Mucosa of rectum (tissue), 2 donors: Measurements from ENCODE around the gene YIPF7.

Experiments used
- H3K27ac ChIP-seq, 2 donors: one replicate each; pipeline ENCODE4 v1.7.0; 2013; ENCODE audit warnings: inconsistent platforms in 2 of 2, low read depth in 2 of 2, low read length in 2 of 2
- H3K27me3 ChIP-seq, 2 donors: one replicate each; pipeline ENCODE4 v1.7.0; 2013; ENCODE audit warnings: low read length in 2 of 2; ENCODE audit not compliant: control insufficient read depth in 2 of 2, insufficient read depth in 2 of 2
- H3K36me3 ChIP-seq, 2 donors: one replicate each; pipeline ENCODE4 v1.7.0; 2013; ENCODE audit warnings: low read length in 2 of 2; ENCODE audit not compliant: control insufficient read depth in 2 of 2, insufficient read depth in 2 of 2
- H3K4me1 ChIP-seq, 2 donors: one replicate each; pipeline ENCODE4 v1.7.0; 2013; ENCODE audit warnings: low read length in 2 of 2, mild to moderate bottlenecking in 1 of 2; ENCODE audit not compliant: control insufficient read depth in 2 of 2, insufficient read depth in 2 of 2
- H3K4me3 ChIP-seq, 2 donors: one replicate each; pipeline ENCODE4 v1.7.0; 2013; ENCODE audit warnings: low read length in 2 of 2
- H3K9ac ChIP-seq, 2 donors: one replicate each; pipeline ENCODE4 v1.7.0; 2013; ENCODE audit warnings: low read length in 2 of 2, low read depth in 1 of 2, mild to moderate bottlenecking in 1 of 2
- H3K9me3 ChIP-seq, 2 donors: one replicate each; pipeline ENCODE4 v1.7.0; 2013; ENCODE audit warnings: low read length in 2 of 2; ENCODE audit not compliant: control insufficient read depth in 2 of 2
- donor health status: healthy.
- donor health status: Normal muscosa, but diverticular disease.

The YIPF7 gene

GRCh38 chr4:44651425-44651824 lies at the start of gene YIPF7:
TSS of gene YIPF7 (minus strand) at chr4:44651625. CDS start at chr4:44650100, 1,525 bp downstream.
- Histone ChIP-seq H3K27ac (no peak within 1 kb of the TSS), H3K36me3 (no peaks in the 10 kb centered on the region)

GRCh38 chr4:44701037-44701436 lies 49.6 kb upstream of the YIPF7 start:
- H3K9me3 ChIP-seq = no peaks in the 10 kb centered on the region
- H3K4me1 ChIP-seq = no peaks in the 10 kb centered on the region
- no peak overlapping the region for H3K9ac ChIP-seq
- peaks cover 30 to 38% of the 10 kb centered on the region in 2 donors for H3K36me3 ChIP-seq
- no peaks in the 10 kb centered on the region for H3K27me3 ChIP-seq
- H3K27ac ChIP-seq = no peak overlapping the region
- no peak overlapping the region for H3K4me3 ChIP-seq

More at GRCh38 chr4:44651425-44651824, at the start of gene YIPF7:
- Histone ChIP-seq H3K9ac (no peak within 1 kb of the TSS), H3K9me3 (no peaks in the 10 kb centered on the region), H3K27me3 (no peaks in the 10 kb centered on the region), H3K4me3 (no peak within 1 kb of the TSS), H3K4me1 (no peaks in the 10 kb centered on the region)

GRCh38 chr4:44700427-44700826 lies 49.0 kb upstream of the YIPF7 start:
- H3K9me3 ChIP-seq = no peaks in the 10 kb centered on the region
- no peaks in the 10 kb centered on the region for H3K27me3 ChIP-seq
- no peak overlapping the region for H3K9ac ChIP-seq
- H3K27ac ChIP-seq = no peak overlapping the region
- H3K36me3 ChIP-seq = peaks cover 32 to 39% of the 10 kb centered on the region in 2 donors
- H3K4me1 ChIP-seq = no peaks in the 10 kb centered on the region
- H3K4me3 ChIP-seq = no peak overlapping the region

- Histone ChIP-seq H3K27ac (no peak overlapping the region), H3K27me3 (no peaks in the 10 kb centered on the region), H3K9ac (no peak overlapping the region), H3K4me3 (no peak overlapping the region), H3K4me1 (peaks cover 0 to 6% of the 10 kb centered on the region in 2 donors), H3K36me3 (peaks cover 36 to 51% of the 10 kb centered on the region in 2 donors), H3K9me3 (no peaks in the 10 kb centered on the region)
Measured at GRCh38 chr4:44684648-44685047, 33.2 kb upstream of the YIPF7 start.

GRCh38 chr4:44679060-44679459 lies 27.6 kb upstream of the YIPF7 start:
- peak overlapping the region; percentile 94 to 95 for H3K9ac ChIP-seq
- H3K9me3 ChIP-seq = no peaks in the 10 kb centered on the region
- H3K27ac ChIP-seq = peak overlapping the region; percentile 89
- peaks cover 6 to 8% of the 10 kb centered on the region in 2 donors for H3K4me1 ChIP-seq
- H3K36me3 ChIP-seq = peaks cover 7 to 17% of the 10 kb centered on the region in 2 donors
- H3K4me3 ChIP-seq = peak overlapping the region; percentile 95 to 99
- H3K27me3 ChIP-seq = no peaks in the 10 kb centered on the region

GRCh38 chr4:44678094-44679041 lies 26.9 kb upstream of the YIPF7 start, which contains the start of gene GUF1:
TSS of gene GUF1 (plus strand) at chr4:44678420. CDS start at chr4:44678623, 203 bp downstream.
- H3K27me3 ChIP-seq = no peaks in the 10 kb centered on the region
- no peaks in the 10 kb centered on the region for H3K9me3 ChIP-seq
- H3K27ac ChIP-seq = peak within 1 kb of the TSS; percentile 89
- peaks cover 6 to 8% of the 10 kb centered on the region in 2 donors for H3K4me1 ChIP-seq
- H3K36me3 ChIP-seq = peaks cover 5 to 11% of the 10 kb centered on the region in 2 donors
- H3K9ac ChIP-seq = peak within 1 kb of the TSS; percentile 94 to 95
- peak within 1 kb of the TSS; percentile 95 to 99 for H3K4me3 ChIP-seq

- no peak overlapping the region for H3K27ac ChIP-seq
- no peak overlapping the region for H3K9ac ChIP-seq
- H3K4me1 ChIP-seq = peaks cover 6 to 8% of the 10 kb centered on the region in 2 donors
- H3K27me3 ChIP-seq = no peaks in the 10 kb centered on the region
- H3K9me3 ChIP-seq = no peaks in the 10 kb centered on the region
- H3K4me3 ChIP-seq = no peak overlapping the region
- no peaks in the 10 kb centered on the region for H3K36me3 ChIP-seq
Measured at GRCh38 chr4:44675366-44675765, 23.9 kb upstream of the YIPF7 start.

- Histone ChIP-seq H3K36me3 (no peaks in the 10 kb centered on the region), H3K4me3 (no peak overlapping the region), H3K9me3 (no peaks in the 10 kb centered on the region), H3K4me1 (peaks cover 0 to 6% of the 10 kb centered on the region in 2 donors), H3K9ac (no peak overlapping the region), H3K27me3 (no peaks in the 10 kb centered on the region), H3K27ac (no peak overlapping the region)
Measured at GRCh38 chr4:44674471-44674870, 23.0 kb upstream of the YIPF7 start.

- Histone ChIP-seq H3K27me3 (no peaks in the 10 kb centered on the region), H3K4me3 (no peak overlapping the region), H3K9ac (no peak overlapping the region), H3K36me3 (no peaks in the 10 kb centered on the region), H3K9me3 (no peaks in the 10 kb centered on the region), H3K4me1 (no peaks in the 10 kb centered on the region), H3K27ac (no peak overlapping the region)
Measured at GRCh38 chr4:44671636-44672035, 20.2 kb upstream of the YIPF7 start.

GRCh38 chr4:44670506-44671199 lies 19.2 kb upstream of the YIPF7 start:
- H3K9ac ChIP-seq = no peak overlapping the region
- no peaks in the 10 kb centered on the region for H3K36me3 ChIP-seq
- H3K27ac ChIP-seq = no peak overlapping the region
- H3K27me3 ChIP-seq = no peaks in the 10 kb centered on the region
- H3K4me1 ChIP-seq = no peaks in the 10 kb centered on the region
- no peak overlapping the region for H3K4me3 ChIP-seq
- H3K9me3 ChIP-seq = no peaks in the 10 kb centered on the region
